MCF 10A (cell line): ENCODE results near the gene SEBOX. TPM values are rescaled to one million over a fixed set of nuclear protein-coding genes. Genes with fewer than 3 reads are reported as not detected.

Experiments used
- BruUV-seq: library from RNA; stranded (reverse); fragments of 400-500 nt; replicated peaks from 2 replicates; lab custom pipeline; 2021; lab: Mats Ljungman, UMichigan
- CTCF ChIA-PET: fragments of 300-600 bp; sonication (Branson Sonifier 250); formaldehyde crosslinking; extraction: SDS; loops from one replicate; lab custom pipeline; 2021; ENCODE audit warnings: antibody characterized with exemption, inconsistent platforms; lab: Yijun Ruan, JAX
- POLR2A ChIA-PET: fragments of 300-600, 350-650 bp; sonication (Branson Sonifier 250); formaldehyde crosslinking; extraction: SDS; loops from one replicate; lab custom pipeline; 2020; ENCODE audit warnings: antibody characterized with exemption, inconsistent platforms; lab: Yijun Ruan, JAX
- DNase-seq: peaks from one replicate; pipeline ENCODE4 v3.0.0-alpha.2; 2018; ENCODE audit not compliant: unreplicated experiment
- H3K27ac Mint-ChIP-seq: one replicate; pipeline ENCODE4 v1.8.0; 2022; ENCODE audit warnings: mild to moderate bottlenecking, low read depth, mixed read lengths; ENCODE audit not compliant: unreplicated experiment
- H3K27me3 Mint-ChIP-seq: one replicate; pipeline ENCODE4 v1.8.0; 2022; ENCODE audit warnings: mixed read lengths; ENCODE audit not compliant: insufficient read depth, unreplicated experiment
- H3K36me3 Mint-ChIP-seq: one replicate; pipeline ENCODE4 v1.8.0; 2022; ENCODE audit warnings: mild to moderate bottlenecking, moderate library complexity, mixed read lengths; ENCODE audit not compliant: insufficient read depth, unreplicated experiment
- H3K4me1 Mint-ChIP-seq: one replicate; pipeline ENCODE4 v1.8.0; 2022; ENCODE audit warnings: mixed read lengths; ENCODE audit not compliant: insufficient read depth, unreplicated experiment
- H3K4me3 Mint-ChIP-seq: one replicate; pipeline ENCODE4 v1.8.0; 2022; ENCODE audit warnings: mild to moderate bottlenecking, moderate library complexity, mixed read lengths; ENCODE audit not compliant: unreplicated experiment
- H3K9me3 Mint-ChIP-seq: one replicate; pipeline ENCODE4 v1.8.0; 2022; ENCODE audit warnings: mixed read lengths; ENCODE audit not compliant: unreplicated experiment
- CTCF ChIP-seq: fragments of 200-600 bp; IDR thresholded peaks from one replicate; pipeline ENCODE4 v1.8.0; 2022; ENCODE audit warnings: antibody characterized with exemption, mild to moderate bottlenecking; ENCODE audit not compliant: unreplicated experiment
- intact Hi-C: fragments of 100-400 bp; cut with micrococcal nuclease; formaldehyde crosslinking; loops from 2 replicates; pipeline ENCODE4 v1.14.1; 2022
- total RNA-seq: library from RNA; stranded (reverse); gene quantifications from 2 replicates; pipeline ENCODE4 v1.2.3, GENCODE V29; 2022

SEBOX gene
- total RNA-seq, 1 experiment from 2014 or later: not detected

- DNase-seq: no peak
- TF ChIP-seq CTCF: no peak
- Mint-ChIP-seq H3K9me3 (no peaks in the 10 kb centered on the region), H3K27me3 (no peaks in the 10 kb centered on the region), H3K4me1 (peaks cover 12% of the 10 kb centered on the region), H3K36me3 (peaks cover 88% of the 10 kb centered on the region), H3K4me3 (no peak overlapping the region), H3K27ac (no peak overlapping the region)
- ChIA-PET CTCF (interaction anchor here (1.0 to 4.4 kb wide), 3 partner anchors 9 to 144 kb away, joined by 3 to 23 read pairs (median 11); partner anchors contain the start of genes POLDIP2 and VTN), POLR2A (interaction anchor here (1.1 to 5.8 kb wide), 3 partner anchors 9 to 14 kb away, joined by 3 to 85 read pairs (median 7); partner anchors contain the start of genes IFT20 and TNFAIP1)
- intact Hi-C loops: no loop called here
- BruUV-seq: no TSS peak
Measured at GRCh38 chr17:28348979-28349378, 16.0 kb downstream of the SEBOX start.

GRCh38 chr17:28347261-28347891 lies 17.6 kb downstream of the SEBOX start:
- CTCF ChIA-PET: interaction anchor here (0.6 to 4.4 kb wide), 13 partner anchors 9 to 194 kb away, joined by 3 to 23 read pairs (median 4); partner anchors contain the start of gene POLDIP2
- H3K36me3 Mint-ChIP-seq: peaks cover 86% of the 10 kb centered on the region

GRCh38 chr17:28346746-28347246 lies 18.2 kb downstream of the SEBOX start:
- no TSS peak for BruUV-seq
- TF ChIP-seq CTCF: no peak
- no peaks in the 10 kb centered on the region for H3K9me3 Mint-ChIP-seq
- peak overlapping the region; percentile 59 for H3K27ac Mint-ChIP-seq
- no peak overlapping the region for H3K4me3 Mint-ChIP-seq
- DNase-seq: no peak
- H3K27me3 Mint-ChIP-seq: no peaks in the 10 kb centered on the region
- peaks cover 12% of the 10 kb centered on the region for H3K4me1 Mint-ChIP-seq
- ChIA-PET POLR2A (interaction anchor here (0.6 to 5.8 kb wide), 20 partner anchors 9 to 276 kb away, joined by 3 to 85 read pairs (median 4); partner anchors contain the start of genes IFT20, POLDIP2, TMEM97 and TNFAIP1), CTCF (interaction anchor here (0.6 to 4.4 kb wide), 15 partner anchors 8 to 146 kb away, joined by 3 to 23 read pairs (median 4); partner anchors contain the start of genes IFT20, POLDIP2 and TNFAIP1)
- peaks cover 87% of the 10 kb centered on the region for H3K36me3 Mint-ChIP-seq
- intact Hi-C loops: no loop called here

More at GRCh38 chr17:28347261-28347891, 17.6 kb downstream of the SEBOX start:
- POLR2A ChIA-PET: interaction anchor here (0.7 to 5.8 kb wide), 21 partner anchors 9 to 148 kb away, joined by 3 to 85 read pairs (median 4); partner anchors contain the start of genes IFT20, POLDIP2, TMEM97 and TNFAIP1
- H3K4me1 Mint-ChIP-seq: peaks cover 12% of the 10 kb centered on the region
- no peak overlapping the region for H3K4me3 Mint-ChIP-seq
- TSS peak; percentile 30 for BruUV-seq
- DNase-seq: peak; percentile 91
- no peak for TF ChIP-seq CTCF
- intact Hi-C loops: no loop called here
- peak overlapping the region; percentile 54 for H3K27ac Mint-ChIP-seq
- no peaks in the 10 kb centered on the region for H3K9me3 Mint-ChIP-seq
- no peaks in the 10 kb centered on the region for H3K27me3 Mint-ChIP-seq

GRCh38 chr17:28346199-28346580 lies 18.8 kb downstream of the SEBOX start:
- intact Hi-C loops: no loop called here
- H3K4me1 Mint-ChIP-seq: peaks cover 12% of the 10 kb centered on the region
- H3K36me3 Mint-ChIP-seq: peaks cover 87% of the 10 kb centered on the region
- no peak for TF ChIP-seq CTCF
- ChIA-PET POLR2A (interaction anchor here (0.9 to 5.8 kb wide), 12 partner anchors 8 to 146 kb away, joined by 3 to 85 read pairs (median 7); partner anchors contain the start of genes IFT20, POLDIP2, TMEM97 and TNFAIP1), CTCF (interaction anchor here (0.5 to 4.4 kb wide), 9 partner anchors 8 to 113 kb away, joined by 3 to 23 read pairs (median 4); partner anchors contain the start of genes IFT20, POLDIP2 and TNFAIP1)
- TSS peak; percentile 5 for BruUV-seq
- no peaks in the 10 kb centered on the region for H3K27me3 Mint-ChIP-seq
- H3K9me3 Mint-ChIP-seq: no peaks in the 10 kb centered on the region
- peak overlapping the region; percentile 59 for H3K27ac Mint-ChIP-seq
- no peak overlapping the region for H3K4me3 Mint-ChIP-seq
- DNase-seq: no peak
